HG02970 (cell line): ENCODE results near the gene ATAD2B.

Source experiments
- ATAC-seq: cut with Tn5 transposase; IDR thresholded peaks from one replicate; pipeline ENCODE4 v1.9.1; 2021; ENCODE audit warnings: mild to moderate bottlenecking, moderate library complexity, moderate number of reproducible peaks; ENCODE audit not compliant: unreplicated experiment, low FRiP score

ATAD2B gene

GRCh38 chr2:23707096-23707495 lies 219.8 kb downstream of the ATAD2B start:
- no peak for ATAC-seq

- no peak for ATAC-seq
Measured at GRCh38 chr2:23706613-23707078, 220.3 kb downstream of the ATAD2B start.

- no peak for ATAC-seq
Measured at GRCh38 chr2:23705771-23706612, 220.9 kb downstream of the ATAD2B start.

GRCh38 chr2:23703583-23704385 lies 223.1 kb downstream of the ATAD2B start:
- ATAC-seq: no peak

- no peak for ATAC-seq
Measured at GRCh38 chr2:23703037-23703582, 223.8 kb downstream of the ATAD2B start.

- no peak for ATAC-seq
Measured at GRCh38 chr2:23700627-23701026, 226.3 kb downstream of the ATAD2B start.

GRCh38 chr2:23699580-23699925 lies 227.4 kb downstream of the ATAD2B start:
- no peak for ATAC-seq

GRCh38 chr2:23698721-23699579 lies 228.0 kb downstream of the ATAD2B start:
- ATAC-seq: no peak
